PFSK-1 (cell line): Measurements from ENCODE around the gene CDK15.

Source experiments
- POLR2AphosphoS5 ChIP-seq: IDR thresholded peaks from 2 replicates; pipeline ENCODE4 v1.6.1; 2012; ENCODE audit warnings: low read depth, mild to moderate bottlenecking, control low read depth, low read length, moderate library complexity
- REST ChIP-seq, 2 experiments: IDR thresholded peaks; 2 replicates each; pipeline versions ENCODE4 v1.6.1 to v1.8.0; 2011 to 2012; ENCODE audit warnings: low read depth in 2 of 2, low read length in 2 of 2, control low read depth in 1 of 2, inconsistent platforms in 1 of 2, mild to moderate bottlenecking in 1 of 2, moderate library complexity in 1 of 2; ENCODE audit not compliant: insufficient read depth in 1 of 2
- SIN3A ChIP-seq: IDR thresholded peaks from 2 replicates; pipeline ENCODE4 v1.6.1; 2012; ENCODE audit warnings: mild to moderate bottlenecking, low read length, moderate library complexity, borderline replicate concordance; ENCODE audit not compliant: insufficient read depth
- TAF1 ChIP-seq: IDR thresholded peaks from 2 replicates; pipeline ENCODE4 v1.6.1; 2012; ENCODE audit warnings: low read length, control low read depth, borderline replicate concordance; ENCODE audit not compliant: insufficient read depth

- TF ChIP-seq REST (IDR thresholded peaks at IDR 0.05; ENCODE audit: insufficient read depth in 1 of 2, low read depth in 2 of 2, low read length in 2 of 2) (no peak), SIN3A (no peak), TAF1 (no peak), POLR2AphosphoS5 (no peak)
Measured at GRCh38 chr2:201798252-201798913, 8.0 kb upstream of the CDK15 start.
